Skin epidermis (tissue), 12 donors: Measurements from ENCODE around the gene NLRP14.

ENCODE experiments used
- H3K27ac ChIP-seq, 21 experiments: fragments of 200-600 bp; sonication (generic) in 11 of 21; one replicate each; pipeline ENCODE4 v1.5.0; 2020; ENCODE audit warnings: mild to moderate bottlenecking in 3 of 21, inconsistent platforms in 2 of 21, moderate library complexity in 2 of 21
- H3K4me3 ChIP-seq, 7 experiments: fragments of 200-600 bp; sonication (generic) in 2 of 7; one replicate each; pipeline ENCODE4 v1.5.0; 2020; ENCODE audit warnings: inconsistent platforms in 2 of 7, mild to moderate bottlenecking in 2 of 7, moderate library complexity in 1 of 7

The NLRP14 gene

GRCh38 chr11:7020183-7020917, at the start of gene NLRP14, which contains the start of gene ZNF214:
Gene NLRP14, plus strand, starts transcription at chr11:7020479. Its CDS starts 18,108 bp downstream, at chr11:7038587.
Gene ZNF214, minus strand, starts transcription at chr11:7020346. Its CDS starts 17,511 bp downstream, at chr11:7002835.
- H3K27ac ChIP-seq, result peak within 1 kb of the TSS in 12 of 21 experiments; percentile 6 to 80 (median 49)
- H3K4me3 ChIP-seq, result peak within 1 kb of the TSS; percentile 36 to 57 (median 44)

DNA sequence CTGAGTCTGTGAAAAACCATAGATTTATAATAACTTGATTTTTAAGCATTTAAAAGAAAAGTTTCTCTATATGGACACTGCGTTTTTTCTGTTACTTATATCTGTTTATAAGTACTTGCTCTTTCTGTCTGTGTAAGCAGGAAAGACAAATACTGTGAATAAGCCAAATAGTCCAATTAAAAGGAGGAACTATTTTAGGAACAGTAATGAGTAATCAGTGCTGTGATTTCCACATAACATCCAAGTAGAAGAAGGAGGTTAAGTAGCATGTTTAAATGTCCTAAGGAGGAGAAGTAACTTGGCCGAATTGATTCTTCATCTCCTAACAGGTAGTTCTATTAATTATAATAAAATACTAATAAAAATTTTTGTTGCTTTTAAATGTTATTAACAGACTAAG, 40.9 kb upstream of the NLRP14 start:
- Histone ChIP-seq H3K27ac (no peak overlapping the region), H3K4me3 (no peak overlapping the region)

DNA sequence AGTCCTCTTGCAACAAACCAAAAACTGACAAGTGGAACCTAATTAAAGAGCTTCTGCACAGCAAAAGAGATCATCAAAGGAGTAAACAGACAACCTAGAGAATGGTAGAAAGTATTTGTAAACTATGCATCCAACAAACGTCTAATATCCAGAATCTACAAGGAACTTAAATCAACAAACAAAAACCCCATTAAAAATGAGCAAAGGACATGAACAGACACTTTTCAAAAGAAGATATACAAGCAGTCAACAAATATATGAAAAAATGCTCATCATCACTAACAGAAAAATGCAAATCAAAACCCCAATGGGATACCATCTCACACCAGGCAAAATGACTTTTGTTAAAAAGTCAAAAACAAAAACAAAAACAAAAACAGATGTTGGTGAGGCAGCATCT, 33.8 kb upstream of the NLRP14 start:
- no peak overlapping the region for H3K27ac ChIP-seq
- no peak overlapping the region for H3K4me3 ChIP-seq

DNA sequence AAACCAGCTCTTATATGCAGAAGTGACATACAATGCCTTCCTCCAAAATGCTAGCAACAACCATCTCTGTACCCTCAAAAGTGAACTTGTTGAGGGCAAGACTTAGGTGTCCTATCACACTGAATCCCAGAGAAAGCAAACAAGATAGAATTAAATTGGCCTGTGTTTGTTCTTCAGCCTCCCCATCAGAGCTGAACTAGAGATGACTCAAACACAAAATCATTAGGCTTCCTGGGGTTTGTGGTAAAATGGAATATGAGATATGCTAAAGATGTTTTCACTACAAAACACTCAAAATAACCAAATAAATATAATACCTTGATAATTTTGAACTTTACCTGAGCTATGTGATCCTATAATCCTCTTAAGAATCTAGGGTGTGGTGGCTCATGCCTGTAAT, 31.8 kb upstream of the NLRP14 start:
- no peak overlapping the region for H3K27ac ChIP-seq
- H3K4me3 ChIP-seq, result no peak overlapping the region

DNA sequence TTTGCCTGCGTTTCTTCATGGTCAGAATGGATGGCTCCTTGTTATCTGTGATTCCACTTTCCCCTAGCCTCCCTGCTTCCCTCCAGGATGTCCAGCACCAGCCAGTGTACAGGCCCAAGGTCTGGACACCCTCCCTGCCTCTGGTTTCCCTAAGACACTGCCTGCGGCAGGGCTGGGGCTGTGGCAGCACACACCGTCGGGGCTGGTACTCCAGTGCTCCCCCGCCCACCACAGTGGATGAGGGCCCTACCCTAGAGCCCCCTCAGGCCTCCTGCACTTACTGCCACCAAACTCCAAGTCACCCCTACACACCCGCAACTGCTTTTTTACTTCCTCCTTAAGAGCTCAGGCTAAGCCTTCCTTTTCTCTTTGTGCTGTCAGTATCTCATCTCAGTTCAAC, 29.1 kb upstream of the NLRP14 start:
- Histone ChIP-seq H3K4me3 (no peak overlapping the region), H3K27ac (no peak overlapping the region)

GRCh38 chr11:6992026-6992425, 28.3 kb upstream of the NLRP14 start:
- Histone ChIP-seq H3K27ac (no peak overlapping the region), H3K4me3 (no peak overlapping the region)

- no peak overlapping the region for H3K4me3 ChIP-seq
- no peak overlapping the region for H3K27ac ChIP-seq
Measured at GRCh38 chr11:6992457-6993417, 27.5 kb upstream of the NLRP14 start.

- no peak overlapping the region for H3K4me3 ChIP-seq
- H3K27ac ChIP-seq, result no peak overlapping the region
Measured at GRCh38 chr11:6995703-6996102, 24.6 kb upstream of the NLRP14 start.

DNA sequence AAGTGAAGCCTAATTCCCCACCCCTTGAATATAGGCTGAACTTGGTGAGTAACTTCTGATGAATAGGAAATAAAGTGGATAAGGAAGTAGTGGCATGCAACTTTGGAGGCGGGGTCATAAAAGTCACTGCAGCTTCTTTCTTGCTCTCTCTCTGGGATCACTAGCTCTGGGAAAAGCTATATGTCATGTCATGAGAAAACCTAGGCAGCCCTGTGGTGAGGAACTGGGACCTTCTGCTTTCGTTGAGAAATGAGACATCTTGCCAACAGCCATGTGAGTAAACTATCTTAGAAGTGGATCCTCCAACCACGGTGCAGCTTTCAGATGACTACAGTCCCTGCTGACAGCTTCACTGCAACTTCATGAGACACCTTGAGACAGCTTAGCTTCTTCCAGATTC, 15.8 kb upstream of the NLRP14 start:
- no peak overlapping the region for H3K4me3 ChIP-seq
- no peak overlapping the region for H3K27ac ChIP-seq

GRCh38 chr11:7014118-7014517, 6.2 kb upstream of the NLRP14 start:
- H3K27ac ChIP-seq, result no peak overlapping the region
- H3K4me3 ChIP-seq, result no peak overlapping the region

DNA sequence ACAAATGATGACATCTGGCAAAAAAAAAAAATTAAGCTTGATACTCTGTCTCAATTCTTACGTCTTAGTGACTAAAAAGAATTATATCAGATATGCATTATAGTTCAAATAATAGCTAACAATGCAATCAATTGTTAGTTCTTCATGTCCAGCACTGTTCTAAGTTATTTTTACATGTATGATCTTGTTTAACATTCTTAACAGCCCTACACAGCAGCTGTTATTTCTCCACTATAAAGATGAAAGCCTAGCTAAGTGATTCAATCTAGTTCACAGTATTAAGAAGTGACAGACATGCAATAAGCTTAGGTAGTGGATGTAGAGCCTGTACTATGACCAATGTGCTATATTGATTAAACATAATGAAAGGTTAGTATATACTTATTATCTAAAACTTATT, 4.3 kb upstream of the NLRP14 start:
- no peak overlapping the region for H3K4me3 ChIP-seq
- H3K27ac ChIP-seq, result no peak overlapping the region

GRCh38 chr11:7019500-7020182, 638 bp upstream of the NLRP14 start:
- Histone ChIP-seq H3K4me3 (peak overlapping the region; percentile 36 to 57 (median 44)), H3K27ac (peak overlapping the region in 11 of 21 experiments; percentile 6 to 80 (median 51))

DNA sequence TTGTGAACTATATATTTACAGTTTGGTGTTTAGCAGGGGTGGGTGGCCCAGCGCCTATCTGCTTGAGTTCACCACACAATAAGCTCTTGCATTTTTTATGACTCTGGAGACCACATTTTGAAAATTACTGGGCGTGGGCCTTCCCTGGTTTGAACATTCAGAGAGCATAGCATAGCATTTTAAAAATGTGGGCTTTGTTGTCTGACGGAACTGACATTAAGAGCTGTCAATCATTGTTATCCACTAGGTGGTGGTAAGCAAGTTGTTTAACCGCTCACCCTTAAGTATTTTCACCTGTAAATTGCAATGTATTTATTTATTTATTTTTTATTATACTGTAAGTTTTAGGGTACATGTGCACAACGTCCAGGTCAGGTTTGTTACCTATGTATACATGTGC, 1.0 kb downstream of the NLRP14 start:
- Histone ChIP-seq H3K4me3 (no peak overlapping the region), H3K27ac (no peak overlapping the region)

DNA sequence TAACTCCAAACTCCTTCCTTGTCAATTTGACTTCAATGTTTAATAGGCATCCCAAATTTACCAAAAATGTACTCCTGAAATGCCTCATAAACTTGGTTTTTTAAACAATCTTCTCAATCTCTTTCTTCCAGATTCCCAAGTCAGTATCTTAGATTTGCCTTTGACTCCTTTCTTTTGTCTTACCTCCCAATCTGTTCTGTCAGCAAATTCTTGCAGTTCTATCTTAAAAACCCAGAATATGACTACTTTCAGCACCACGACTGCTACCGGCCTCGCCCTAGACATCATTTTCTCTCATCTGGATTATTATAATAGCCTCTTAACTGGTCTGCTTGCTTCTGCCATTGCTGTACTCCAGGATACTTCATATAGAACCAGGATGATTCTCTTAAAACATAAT, 7.9 kb downstream of the NLRP14 start:
- Histone ChIP-seq H3K27ac (no peak overlapping the region), H3K4me3 (no peak overlapping the region)

GRCh38 chr11:7030836-7031235, 10.6 kb downstream of the NLRP14 start:
- H3K27ac ChIP-seq, result no peak overlapping the region
- H3K4me3 ChIP-seq, result no peak overlapping the region

GRCh38 chr11:7031471-7031871, 11.2 kb downstream of the NLRP14 start:
- H3K27ac ChIP-seq, result no peak overlapping the region
- H3K4me3 ChIP-seq, result no peak overlapping the region

DNA sequence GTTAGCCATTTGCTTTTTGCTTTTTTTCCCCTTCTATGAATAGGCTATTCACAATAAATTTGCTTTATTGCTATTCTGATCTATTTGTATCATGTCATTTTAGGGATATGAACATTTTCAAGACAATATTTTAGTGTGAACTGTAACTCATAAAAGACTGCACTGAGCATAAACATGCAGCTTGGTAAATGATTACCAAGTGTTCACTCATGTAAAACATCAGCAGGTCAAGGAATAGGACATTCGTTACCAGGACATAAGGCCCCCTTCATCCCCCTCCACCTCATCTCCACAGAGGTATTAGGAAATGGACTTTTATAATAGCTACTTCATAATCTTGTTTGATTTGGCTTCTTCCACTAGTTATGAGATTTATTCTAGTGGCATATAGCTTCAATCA, 12.4 kb downstream of the NLRP14 start:
- Histone ChIP-seq H3K27ac (no peak overlapping the region), H3K4me3 (no peak overlapping the region)

DNA sequence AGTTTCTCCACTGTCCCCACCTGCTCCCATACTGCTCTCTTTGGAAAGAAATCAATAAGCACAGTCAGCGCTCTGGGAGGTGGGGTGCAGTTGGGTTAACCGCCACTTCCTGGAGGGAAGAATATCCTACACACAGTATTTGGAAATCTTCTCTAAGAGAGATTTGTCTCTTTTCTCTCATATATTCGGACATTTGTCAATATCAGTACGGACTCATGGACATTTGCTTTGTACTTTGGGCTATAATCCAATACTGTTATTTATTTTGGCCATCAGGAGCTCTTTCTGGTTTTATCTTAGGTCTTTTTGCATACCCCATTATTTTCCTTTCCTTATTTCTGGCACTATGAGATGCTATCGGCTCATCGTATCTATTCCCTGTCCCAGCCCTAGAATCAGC, 13.7 kb downstream of the NLRP14 start:
- Histone ChIP-seq H3K27ac (no peak overlapping the region), H3K4me3 (no peak overlapping the region)

DNA sequence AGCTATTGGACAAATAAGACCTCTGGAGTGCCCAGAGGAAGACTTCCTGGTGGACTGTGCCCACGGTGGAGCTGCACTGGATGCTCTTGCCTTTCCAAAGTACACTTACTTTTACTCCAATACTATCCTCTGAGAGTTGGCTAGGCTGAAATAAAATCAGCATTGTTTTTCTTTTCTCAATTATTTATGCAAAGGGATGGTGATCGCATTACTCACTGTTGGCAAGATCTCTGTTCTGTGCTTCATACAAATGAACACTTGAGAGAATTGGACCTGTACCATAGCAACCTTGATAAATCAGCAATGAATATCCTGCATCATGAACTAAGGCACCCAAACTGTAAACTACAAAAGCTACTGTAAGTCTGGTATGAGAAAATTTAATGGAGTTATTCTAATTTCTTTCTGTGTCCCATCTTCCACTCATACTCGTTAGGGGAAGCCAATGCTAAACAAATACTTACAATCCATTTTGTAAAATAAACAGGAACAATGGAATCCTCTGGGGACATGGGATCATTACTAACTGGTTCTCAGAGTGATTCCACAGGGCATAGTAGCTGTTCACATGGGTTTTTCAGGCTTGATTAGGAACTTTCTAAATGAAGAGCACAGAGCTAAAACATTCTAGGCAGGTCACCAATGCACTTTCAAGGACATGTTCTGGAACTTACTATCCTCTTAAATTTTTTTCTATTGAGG, 26.3 kb downstream of the NLRP14 start:
- no peak overlapping the region for H3K4me3 ChIP-seq

GRCh38 chr11:7050191-7050590, 29.9 kb downstream of the NLRP14 start:
- Histone ChIP-seq H3K4me3 (no peak overlapping the region), H3K27ac (no peak overlapping the region)

More for the DNA sequence above, 26.3 kb downstream of the NLRP14 start:
- no peak overlapping the region for H3K27ac ChIP-seq
